Measurements from ENCODE around the gene ARID4A. TPM values are rescaled to one million over a fixed set of nuclear protein-coding genes. Genes with fewer than 3 reads are reported as not detected.

The ARID4A gene
- total and polyA plus RNA-seq, 2 of the 13 experiments (the other 11 are each of a cell fraction or from before 2014, with no cell fraction given) = 7.2 to 9.7 TPM

GRCh38 chr14:58297762-58298476 lies 436 bp upstream of the ARID4A start (continued):
- TF ChIP-seq ZNF362 (CRISPR knock-in tag; IDR thresholded peaks at IDR 0.05; ENCODE audit: borderline replicate concordance) = peak; percentile 18; the same call in 1 of the 2 replicates
- peak; percentile 88 for TF ChIP-seq PHF21A (CRISPR knock-in tag; IDR thresholded peaks at IDR 0.05)
- TF ChIP-seq ZNF263 (CRISPR knock-in tag; IDR thresholded peaks at IDR 0.05) = peak; percentile 32; the same call in 1 of the 2 replicates
- TF ChIP-seq CEBPZ (IDR thresholded peaks at IDR 0.05; ENCODE audit: low read length) = peak; percentile 36; the same call in 1 of the 2 replicates
- peak; percentile 65; the same call in 1 of the 2 replicates for TF ChIP-seq ZFP91 (CRISPR knock-in tag; IDR thresholded peaks at IDR 0.05; ENCODE audit: borderline replicate concordance)
- TF ChIP-seq DRAP1 (CRISPR knock-in tag; IDR thresholded peaks at IDR 0.05) = peak; percentile 70
- no peak; the same call in 1 of the 2 replicates for TF ChIP-seq MEIS1 (CRISPR knock-in tag; IDR thresholded peaks at IDR 0.05; ENCODE audit: borderline replicate concordance)
- TF ChIP-seq HNRNPL (IDR thresholded peaks at IDR 0.05; ENCODE audit: low read depth, low read length) = 0 out of 2 replicates have a peak, but pooled peaks have one; percentile 45
- TF ChIP-seq AGO1 (IDR thresholded peaks at IDR 0.05; ENCODE audit: low read depth, low read length, poor library complexity, severe bottlenecking) = no peak
- no peak for TF ChIP-seq EED (CRISPR knock-in tag; IDR thresholded peaks at IDR 0.05)
- TF ChIP-seq NFYB (CRISPR knock-in tag; IDR thresholded peaks at IDR 0.05) = peak; percentile 96
- no peak for TF ChIP-seq HHEX (CRISPR knock-in tag; IDR thresholded peaks at IDR 0.05)
- peak; percentile 57; the same call in 1 of the 2 replicates for TF ChIP-seq ETV5 (CRISPR knock-in tag; IDR thresholded peaks at IDR 0.05; ENCODE audit: borderline replicate concordance)
- peak; percentile 58; the same call in 1 of the 2 replicates for TF ChIP-seq ZBTB7B (CRISPR knock-in tag; IDR thresholded peaks at IDR 0.05)
- peak; percentile 76 for TF ChIP-seq KMT2A (CRISPR knock-in tag; IDR thresholded peaks at IDR 0.05)
- peak; percentile 79; the same call in 1 of the 2 replicates for TF ChIP-seq TAF1 (CRISPR knock-in tag; IDR thresholded peaks at IDR 0.05)
- TF ChIP-seq SRSF1 (optimal IDR thresholded peaks at IDR 0.05; ENCODE audit: low read depth, low read length) = peak; percentile 72
- TF ChIP-seq YEATS4 (CRISPR knock-in tag; IDR thresholded peaks at IDR 0.05; ENCODE audit: borderline replicate concordance) = peak; percentile 97
- no peak for TF ChIP-seq HMGA1 (CRISPR knock-in tag; conservative IDR thresholded peaks at IDR 0.05)
- TF ChIP-seq ZNF574 (CRISPR knock-in tag; IDR thresholded peaks at IDR 0.05) = peak; percentile 50

All from HepG2 (cell line).